ENCODE results near the gene TRABD2B. TPM values are rescaled to one million over a fixed set of nuclear protein-coding genes. Genes with fewer than 3 reads are reported as not detected.

TRABD2B gene
- total RNA-seq, 4 donors from 2014 or later, result 0.35 to 2.5 (median 0.88) TPM

GRCh38 chr1:47774986-47775834 is 222.0 kb downstream of the TRABD2B start:
- Histone ChIP-seq H3K4me3 (no peak overlapping the region), H3K27me3 (no peaks in the 10 kb centered on the region), H3K36me3 (no peaks in the 10 kb centered on the region), H3K4me1 (no peaks in the 10 kb centered on the region), H3K27ac (no peak overlapping the region), H3K9me3 (no peaks in the 10 kb centered on the region)
- no peak for DNase-seq
- no peak for TF ChIP-seq POLR2A (IDR thresholded peaks at IDR 0.05)
- no peak for TF ChIP-seq CTCF (IDR thresholded peaks at IDR 0.05)

- no peaks in the 10 kb centered on the region for H3K9me3 ChIP-seq
- H3K27ac ChIP-seq, result no peak overlapping the region
- TF ChIP-seq CTCF (IDR thresholded peaks at IDR 0.05), result no peak
- TF ChIP-seq POLR2A (IDR thresholded peaks at IDR 0.05), result no peak
- no peaks in the 10 kb centered on the region for H3K4me1 ChIP-seq
- no peak overlapping the region for H3K4me3 ChIP-seq
- no peak for DNase-seq
- no peaks in the 10 kb centered on the region for H3K36me3 ChIP-seq
- no peaks in the 10 kb centered on the region for H3K27me3 ChIP-seq
Measured at GRCh38 chr1:47772960-47773682, 224.1 kb downstream of the TRABD2B start.

- Histone ChIP-seq H3K27ac (no peak overlapping the region), H3K4me1 (no peaks in the 10 kb centered on the region), H3K36me3 (no peaks in the 10 kb centered on the region), H3K27me3 (no peaks in the 10 kb centered on the region), H3K9me3 (no peaks in the 10 kb centered on the region), H3K4me3 (no peak overlapping the region)
- DNase-seq, result no peak
- TF ChIP-seq CTCF (IDR thresholded peaks at IDR 0.05) (no peak), POLR2A (IDR thresholded peaks at IDR 0.05) (no peak)
Measured at GRCh38 chr1:47772281-47772680, 224.9 kb downstream of the TRABD2B start.

- DNase-seq, result peak in 1 of 3 donors; percentile 63
- TF ChIP-seq POLR2A (IDR thresholded peaks at IDR 0.05), result no peak
- no peak for TF ChIP-seq CTCF (IDR thresholded peaks at IDR 0.05)
- Histone ChIP-seq H3K27ac (no peak overlapping the region), H3K4me3 (no peak overlapping the region), H3K36me3 (no peaks in the 10 kb centered on the region), H3K4me1 (no peaks in the 10 kb centered on the region), H3K27me3 (no peaks in the 10 kb centered on the region), H3K9me3 (no peaks in the 10 kb centered on the region)
Measured at GRCh38 chr1:47771751-47772150, 225.4 kb downstream of the TRABD2B start.

GRCh38 chr1:47769983-47770382 is 227.2 kb downstream of the TRABD2B start:
- Histone ChIP-seq H3K4me3 (no peak overlapping the region), H3K27me3 (no peaks in the 10 kb centered on the region), H3K27ac (no peak overlapping the region), H3K36me3 (no peaks in the 10 kb centered on the region), H3K4me1 (no peaks in the 10 kb centered on the region), H3K9me3 (no peaks in the 10 kb centered on the region)
- no peak for TF ChIP-seq POLR2A (IDR thresholded peaks at IDR 0.05)
- no peak for TF ChIP-seq CTCF (IDR thresholded peaks at IDR 0.05)
- DNase-seq, result no peak
